Measurements from ENCODE around the gene STOML2. TPM values are rescaled to one million over a fixed set of nuclear protein-coding genes. Genes with fewer than 3 reads are reported as not detected.

Gene STOML2
- total and polyA plus RNA-seq, 2 donors (not counting 3 experiments of a cell fraction or from before 2014, with no cell fraction given): 144 to 187 TPM

- Histone ChIP-seq H3K4me1 (ENCODE audit: control insufficient read depth, extremely low read depth, insufficient read depth, low read length) (peaks cover 30% of the 10 kb centered on the region), H3K9ac (replicated peaks; ENCODE audit: extremely low read depth, insufficient read depth, low read length) (no peak overlapping the region), H3K36me3 (ENCODE audit: control insufficient read depth in 2 of 2, extremely low read depth in 1 of 2, insufficient read depth in 2 of 2, low read length in 2 of 2) (peaks cover 6 to 41% of the 10 kb centered on the region in 2 experiments), H3K9me1 (replicated peaks; ENCODE audit: control insufficient read depth, extremely low read depth, insufficient read depth, low read length) (no peaks in the 10 kb centered on the region), H3K4me2 (ENCODE audit: insufficient read depth, low read length) (no peak overlapping the region), H2AFZ (ENCODE audit: low read depth, low read length) (no peak overlapping the region), H3K4me3 (replicated peaks in 1 of 3; ENCODE audit: insufficient read depth in 1 of 3, low read depth in 1 of 3, low read length in 3 of 3) (no peak overlapping the region), H4K20me1 (replicated peaks; ENCODE audit: control insufficient read depth, extremely low read depth, insufficient read depth, low read length) (no peaks in the 10 kb centered on the region), H3K27ac (ENCODE audit: insufficient read depth, low read depth, low read length) (no peak overlapping the region), H3K79me2 (ENCODE audit: control insufficient read depth, insufficient read depth, low read length) (peaks cover 35% of the 10 kb centered on the region), H3K27me3 (ENCODE audit: control insufficient read depth in 2 of 2, insufficient read depth in 2 of 2, low read length in 2 of 2) (no peaks in the 10 kb centered on the region), H3K9me3 (replicated peaks; ENCODE audit: control insufficient read depth, insufficient read depth, low read length) (no peaks in the 10 kb centered on the region)
- dilution Hi-C loops (cut with MboI; ENCODE audit: extremely low pct_ligation_motif_present, low sequenced_read_pairs) (no loop called here), intact Hi-C loops (cut with micrococcal nuclease) (no loop called here)
- no TSS peak for BruUV-seq (replicated peaks)
- ChIA-PET CTCF (no interaction called here), POLR2A (no interaction called here)
- no peak for DNase-seq (ENCODE audit: low read depth, low spot score)
- TF ChIP-seq MAX (IDR thresholded peaks at IDR 0.05; ENCODE audit: insufficient read depth, insufficient read length): no peak
- TF ChIP-seq EZH2 (IDR thresholded peaks at IDR 0.05; ENCODE audit: borderline replicate concordance, low read depth, low read length, severe bottlenecking): no peak
- no peak for TF ChIP-seq CTCF (IDR thresholded peaks at IDR 0.05; ENCODE audit: extremely low read depth in 1 of 2, insufficient read depth in 1 of 2, low read depth in 1 of 2, low read length in 2 of 2)
- TF ChIP-seq MYC (IDR thresholded peaks at IDR 0.05; ENCODE audit: low read depth, low read length): no peak
- no peak for TF ChIP-seq GATA2 (IDR thresholded peaks at IDR 0.05; ENCODE audit: insufficient read depth, insufficient read length, low read depth, low read length)
- no peak for TF ChIP-seq JUN (IDR thresholded peaks at IDR 0.05; ENCODE audit: borderline replicate concordance, insufficient read depth, insufficient read length, low read depth)
- no peak for TF ChIP-seq POLR2AphosphoS5 (IDR thresholded peaks at IDR 0.05; ENCODE audit: insufficient read depth, low read depth, low read length)
- TF ChIP-seq FOS (IDR thresholded peaks at IDR 0.05; ENCODE audit: borderline replicate concordance, insufficient read depth, low read length): no peak
- FAIRE-seq: no peak
Observed at GRCh38 chr9:35106343-35106730, 3.4 kb upstream of the STOML2 start.

All from endothelial cell of umbilical vein (primary cell).